NCI-H69 (cell line): ENCODE data around the gene CDK1.

ENCODE experiments used
- DNase-seq: peaks from one replicate; lab custom pipeline; 2025; lab: John Stamatoyannopoulos, UW

CDK1 gene

GRCh38 chr10:60778214-60778970 is at the start of gene CDK1:
Gene CDK1, plus strand, starts transcription at chr10:60778478. Its CDS starts 1,688 bp downstream, at chr10:60780166.
- peak; percentile 98 for DNase-seq

DNA sequence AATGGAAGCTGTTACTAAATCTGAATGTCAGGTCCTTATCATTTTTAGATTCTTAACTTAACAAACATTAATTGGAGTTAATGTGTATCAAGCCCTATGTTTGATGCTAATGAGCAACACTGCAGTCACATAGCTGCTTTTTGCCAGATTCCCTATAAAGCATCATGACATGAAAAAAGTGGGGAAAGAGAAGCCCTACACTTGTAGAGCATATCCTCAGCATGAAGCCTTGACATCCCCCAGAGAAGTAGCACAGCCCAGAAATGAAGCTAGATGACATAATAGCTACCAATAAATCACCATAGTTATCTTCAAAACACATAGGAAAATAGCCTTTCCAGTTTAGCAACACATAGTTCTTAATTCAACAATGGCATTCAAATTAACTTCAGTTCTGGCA is 49.2 kb upstream of the CDK1 start:
- no peak for DNase-seq

DNA sequence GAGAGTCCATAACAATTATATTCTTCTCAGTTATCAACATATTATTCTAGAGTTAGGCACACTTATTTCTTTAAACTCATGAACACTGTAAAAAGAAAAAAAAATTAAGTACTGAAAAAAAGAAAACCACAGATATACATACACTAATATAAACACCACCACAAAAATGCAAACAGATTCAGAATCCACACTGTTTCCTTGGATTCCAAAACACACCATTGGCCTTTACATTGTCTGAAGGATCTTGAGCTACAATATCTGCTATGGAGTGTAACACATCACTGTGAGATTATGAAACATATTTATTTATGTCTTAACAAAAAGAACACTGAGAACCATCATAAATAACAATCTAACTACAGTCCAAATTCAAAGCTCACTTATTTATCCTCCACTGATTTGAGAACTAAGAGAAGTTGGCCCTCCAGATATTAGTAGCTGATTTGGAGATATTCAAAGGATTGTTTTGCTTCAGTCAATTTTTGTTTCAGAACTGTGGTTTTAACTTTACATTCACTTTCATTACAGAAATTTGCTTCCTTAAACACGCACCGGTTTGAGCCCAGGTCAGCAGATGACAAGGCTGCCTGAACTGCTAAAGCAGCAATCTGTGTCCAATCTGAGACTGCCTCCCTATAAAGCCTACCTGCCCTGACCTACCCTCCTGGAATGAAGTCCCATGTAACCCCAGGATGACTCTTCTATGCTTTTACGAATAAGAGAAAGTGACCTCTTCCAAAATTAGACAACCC is 47.0 kb upstream of the CDK1 start:
- peak; percentile 18 for DNase-seq

DNA sequence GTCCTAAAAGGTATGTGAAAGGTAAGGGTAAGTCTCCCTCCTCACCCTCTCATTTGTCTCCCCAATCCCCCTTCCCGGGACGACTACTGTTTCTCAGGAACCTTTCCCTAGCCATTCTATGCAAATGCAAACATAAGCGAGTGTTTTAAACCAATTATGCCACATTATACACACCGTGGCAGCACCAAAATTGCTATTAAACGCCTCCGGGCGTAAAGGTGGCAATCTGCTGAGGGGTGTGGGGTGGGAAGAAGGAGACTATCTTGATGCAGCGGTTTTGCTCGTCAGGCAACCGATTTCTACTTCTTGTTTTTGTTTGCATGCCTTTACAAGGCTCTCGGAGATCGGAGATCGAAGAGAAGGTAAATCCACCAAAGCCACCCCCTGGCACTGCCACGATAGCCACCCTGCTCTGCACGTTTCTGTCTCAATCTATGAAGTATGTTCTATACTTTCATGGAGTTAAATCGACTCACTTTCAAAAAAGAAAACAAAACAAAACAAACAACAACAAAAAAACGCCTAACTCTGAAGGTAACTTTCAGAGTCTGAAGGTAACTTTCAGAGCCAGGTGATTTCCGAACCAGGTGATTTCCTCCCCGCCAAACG is 46.0 kb upstream of the CDK1 start:
- DNase-seq = peak; percentile 91

GRCh38 chr10:60732807-60733516 is 45.3 kb upstream of the CDK1 start:
- DNase-seq = peak; percentile 75

- DNase-seq = no peak
These were observed 44.8 kb upstream of the CDK1 start for GRCh38 chr10:60733517-60733822.

- no peak for DNase-seq
These were observed 44.5 kb upstream of the CDK1 start for GRCh38 chr10:60733826-60734225.

GRCh38 chr10:60734226-60734625 is 44.1 kb upstream of the CDK1 start:
- DNase-seq = peak; percentile 4

DNA sequence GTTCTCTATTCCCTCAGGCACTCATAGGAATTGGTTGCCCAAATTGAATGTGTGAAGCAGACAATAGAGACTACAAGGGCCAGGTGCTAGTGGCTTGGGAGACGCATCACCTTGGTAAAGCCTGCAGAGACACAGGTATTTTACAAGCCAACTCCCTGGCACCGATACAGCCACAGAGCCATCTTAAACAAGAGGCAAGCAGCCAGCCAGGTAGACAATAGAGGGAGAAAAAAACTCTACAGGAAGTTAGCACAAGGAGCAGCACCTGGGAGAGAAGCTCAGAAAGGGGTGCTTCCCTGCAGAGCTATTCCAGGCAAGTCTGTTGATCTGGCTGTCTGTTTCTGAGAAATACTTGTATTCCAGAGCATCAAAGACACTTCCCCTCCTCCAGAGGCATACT is 43.0 kb upstream of the CDK1 start:
- DNase-seq = peak; percentile 85

GRCh38 chr10:60737242-60737641 is 41.0 kb upstream of the CDK1 start:
- DNase-seq = peak; percentile 3

DNA sequence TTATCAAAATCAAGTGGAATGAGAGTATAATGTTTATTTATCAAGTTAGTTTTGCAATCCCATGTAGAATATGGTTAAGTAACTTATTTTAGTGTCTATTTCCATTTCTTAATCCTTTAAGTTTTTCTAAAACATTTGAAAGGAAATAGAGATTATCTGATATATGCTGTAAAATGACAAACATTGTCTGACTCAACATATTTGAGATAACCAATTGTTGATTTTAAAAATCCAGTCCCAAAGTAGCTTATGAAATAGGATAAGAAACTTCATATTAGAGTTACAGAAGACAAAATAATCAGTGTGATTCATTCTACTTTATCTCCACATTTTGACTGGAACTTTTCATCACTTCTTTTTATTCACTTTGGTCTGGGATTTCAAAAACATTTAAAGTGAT is 38.7 kb upstream of the CDK1 start:
- DNase-seq = no peak

GRCh38 chr10:60742512-60742911 is 35.8 kb upstream of the CDK1 start:
- DNase-seq = no peak

- no peak for DNase-seq
These were observed 30.3 kb upstream of the CDK1 start for GRCh38 chr10:60747817-60748469.

DNA sequence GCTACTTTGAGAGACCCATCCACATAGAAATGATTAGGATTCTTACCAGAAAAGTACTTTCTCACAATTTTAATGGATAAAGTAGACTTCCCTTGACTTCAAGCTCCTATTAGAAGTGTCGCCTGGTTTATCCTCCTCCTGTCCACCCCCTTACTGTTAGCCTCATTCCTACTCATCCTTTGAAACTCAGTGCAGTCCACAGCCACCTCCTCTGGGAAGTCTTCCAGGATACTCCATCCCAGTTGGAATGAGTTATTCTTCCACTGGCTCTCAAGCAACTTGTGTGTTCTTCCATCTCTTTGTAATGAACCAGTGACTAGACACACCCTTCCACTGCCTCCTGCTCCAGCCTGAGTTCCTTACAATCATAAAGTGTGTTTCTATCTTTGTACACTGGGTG is 25.1 kb upstream of the CDK1 start:
- no peak for DNase-seq

DNA sequence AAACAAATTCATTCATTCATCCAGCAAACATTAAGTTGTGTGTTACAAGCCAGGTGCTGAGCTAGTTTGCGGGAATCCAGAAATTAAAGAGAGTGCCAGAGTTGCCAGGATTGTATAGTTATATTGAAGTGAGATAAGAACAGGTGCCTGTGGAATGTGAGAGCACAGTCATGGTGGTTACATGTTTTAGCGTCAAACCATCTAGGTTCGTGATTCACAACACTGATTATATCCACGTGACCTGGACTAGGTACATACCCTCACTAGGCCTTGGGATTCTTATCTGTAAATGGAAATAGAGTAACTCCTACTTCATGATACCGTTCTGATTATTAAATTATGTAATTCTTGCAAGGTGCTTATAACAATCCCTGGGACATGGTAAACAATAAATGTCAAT is 24.5 kb upstream of the CDK1 start:
- DNase-seq = no peak

GRCh38 chr10:60757420-60757895 is 20.8 kb upstream of the CDK1 start:
- DNase-seq = peak; percentile 37

- no peak for DNase-seq
These were observed 19.1 kb upstream of the CDK1 start for GRCh38 chr10:60759181-60759580.

GRCh38 chr10:60760711-60761210 is 17.5 kb upstream of the CDK1 start:
- DNase-seq = peak; percentile 22

DNA sequence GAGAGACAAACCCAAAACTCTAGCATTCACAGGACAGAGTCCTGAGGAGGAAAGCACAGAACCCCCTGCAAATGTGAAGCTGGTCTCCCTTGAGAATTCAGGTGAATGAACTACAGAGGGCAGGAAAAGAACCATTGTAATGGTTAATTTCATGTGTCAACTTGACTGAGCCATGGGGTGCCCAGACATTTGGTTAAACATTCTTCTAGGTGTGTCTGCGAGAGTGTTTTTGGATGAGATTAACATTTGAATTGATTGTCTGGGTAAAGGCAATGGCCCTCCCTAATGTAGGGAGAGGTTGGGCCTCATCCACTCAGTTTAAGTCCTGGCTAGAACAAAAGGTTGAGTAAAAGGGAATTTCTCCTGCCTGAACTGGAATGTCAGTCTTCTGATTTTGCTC is 15.7 kb upstream of the CDK1 start:
- peak; percentile 79 for DNase-seq

DNA sequence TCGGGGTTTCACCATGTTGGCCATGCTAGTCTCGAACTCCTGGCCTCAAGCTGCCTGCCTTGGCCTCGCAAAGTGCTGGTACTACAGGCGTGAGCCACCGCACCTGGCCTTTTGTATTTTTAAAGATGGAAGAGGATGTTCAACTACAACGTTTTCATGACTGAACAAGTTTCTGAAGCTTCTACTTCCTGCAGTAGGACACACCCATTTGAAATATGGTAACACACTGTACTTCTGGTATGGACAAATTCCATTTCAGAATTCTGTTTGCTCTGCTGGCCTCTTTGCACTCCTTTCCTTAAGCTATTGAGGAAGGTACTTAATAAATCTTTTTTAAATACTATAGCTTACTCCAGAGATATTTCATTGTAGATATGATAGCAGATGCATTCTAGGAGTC is 10.9 kb upstream of the CDK1 start:
- DNase-seq = no peak

GRCh38 chr10:60769406-60769805 is 8.9 kb upstream of the CDK1 start:
- DNase-seq = no peak
